Keratinocyte (primary cell): ENCODE measurements around the gene SH3BGRL.

Experiments
- EZH2 ChIP-seq: IDR thresholded peaks from one replicate; pipeline ENCODE4 v1.6.1; 2012; ENCODE audit warnings: inconsistent platforms, mild to moderate bottlenecking, low read length, moderate library complexity
- TF ChIP-seq, protein P1 (sequence below), 3 experiments: IDR thresholded peaks in 1 of 3; conservative IDR thresholded peaks in 1 of 3; optimal IDR thresholded peaks in 1 of 3; 2 replicates in 2 of 3; 3 replicates in 1 of 3; pipeline versions ENCODE3 to v1.5.1; 2011; ENCODE audit warnings: low read length in 3 of 3, mild to moderate bottlenecking in 3 of 3, moderate library complexity in 2 of 3, control low read depth in 1 of 3, inconsistent platforms in 1 of 3; ENCODE audit not compliant: insufficient read depth in 2 of 3; ENCODE audit errors: extremely low read depth in 1 of 3

DNA sequence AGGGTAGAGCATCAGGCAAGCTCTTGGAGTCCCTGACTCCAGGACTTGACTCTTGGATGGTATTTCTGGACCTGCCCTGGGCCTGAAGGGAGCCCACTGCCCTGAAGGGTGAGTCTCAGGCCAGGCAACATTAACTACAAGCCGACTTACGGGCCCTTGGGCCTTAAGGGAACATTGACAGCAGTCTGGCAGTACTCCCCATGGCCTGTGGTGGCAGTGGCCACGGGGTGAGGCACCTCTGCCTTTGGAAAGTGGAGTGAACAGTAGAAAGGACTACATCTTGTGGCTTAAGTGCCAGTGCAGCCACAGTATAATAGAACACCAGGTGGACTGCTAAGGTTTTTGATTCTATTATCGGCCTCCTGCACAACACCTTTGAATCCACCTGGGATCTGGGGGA lies 36.3 kb downstream of the SH3BGRL start:
- TF ChIP-seq, protein P1, sequence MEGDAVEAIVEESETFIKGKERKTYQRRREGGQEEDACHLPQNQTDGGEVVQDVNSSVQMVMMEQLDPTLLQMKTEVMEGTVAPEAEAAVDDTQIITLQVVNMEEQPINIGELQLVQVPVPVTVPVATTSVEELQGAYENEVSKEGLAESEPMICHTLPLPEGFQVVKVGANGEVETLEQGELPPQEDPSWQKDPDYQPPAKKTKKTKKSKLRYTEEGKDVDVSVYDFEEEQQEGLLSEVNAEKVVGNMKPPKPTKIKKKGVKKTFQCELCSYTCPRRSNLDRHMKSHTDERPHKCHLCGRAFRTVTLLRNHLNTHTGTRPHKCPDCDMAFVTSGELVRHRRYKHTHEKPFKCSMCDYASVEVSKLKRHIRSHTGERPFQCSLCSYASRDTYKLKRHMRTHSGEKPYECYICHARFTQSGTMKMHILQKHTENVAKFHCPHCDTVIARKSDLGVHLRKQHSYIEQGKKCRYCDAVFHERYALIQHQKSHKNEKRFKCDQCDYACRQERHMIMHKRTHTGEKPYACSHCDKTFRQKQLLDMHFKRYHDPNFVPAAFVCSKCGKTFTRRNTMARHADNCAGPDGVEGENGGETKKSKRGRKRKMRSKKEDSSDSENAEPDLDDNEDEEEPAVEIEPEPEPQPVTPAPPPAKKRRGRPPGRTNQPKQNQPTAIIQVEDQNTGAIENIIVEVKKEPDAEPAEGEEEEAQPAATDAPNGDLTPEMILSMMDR (optimal IDR thresholded peaks at IDR 0.05 in 1 of 3, IDR thresholded peaks at IDR 0.05 in 1 of 3, conservative IDR thresholded peaks at IDR 0.05 in 1 of 3; ENCODE audit: extremely low read depth in 1 of 3, insufficient read depth in 2 of 3, low read length in 3 of 3): no peak
- TF ChIP-seq EZH2: no peak
